CD14-positive monocyte (primary cell): ENCODE results near the gene SPATA25. TPM values are rescaled to one million over a fixed set of nuclear protein-coding genes. Genes with fewer than 3 reads are reported as not detected.
A peak's percentile ranks its signal among the peaks of the same experiment; 100 is the strongest.

Experiments used
- DNase-seq, 3 donors: peaks; one replicate each; pipeline ENCODE4 v3.0.0-alpha.2; 2011 to 2022
- H2AFZ ChIP-seq: 2 replicates; pipeline ENCODE4 v1.6.0; 2012; ENCODE audit warnings: mild to moderate bottlenecking, low read depth, low read length, inconsistent platforms; ENCODE audit not compliant: insufficient read depth, poor library complexity, severe bottlenecking
- H3K27ac ChIP-seq, 2 donors: 1 replicate in 1 of 2; 2 replicates in 1 of 2; pipeline ENCODE4 v1.5.1; 2012 to 2013; ENCODE audit warnings: low read length in 2 of 2, control low read depth in 1 of 2, inconsistent platforms in 1 of 2, low read depth in 1 of 2, mild to moderate bottlenecking in 1 of 2
- H3K27me3 ChIP-seq, 2 donors: one replicate each; pipeline versions ENCODE4 v1.6.0 to v1.6.1; 2011 to 2013; ENCODE audit warnings: low read length in 2 of 2; ENCODE audit not compliant: control insufficient read depth in 2 of 2, insufficient read depth in 2 of 2
- H3K36me3 ChIP-seq, 2 donors: replicated peaks in 1 of 2; 1 replicate in 1 of 2; 2 replicates in 1 of 2; pipeline versions ENCODE4 v1.5.1 to v1.6.1; 2012 to 2013; ENCODE audit warnings: low read length in 2 of 2, control low read depth in 1 of 2, inconsistent platforms in 1 of 2, mild to moderate bottlenecking in 1 of 2; ENCODE audit not compliant: insufficient read depth in 2 of 2, control insufficient read depth in 1 of 2
- H3K4me1 ChIP-seq, 2 donors: 1 replicate in 1 of 2; 2 replicates in 1 of 2; pipeline versions ENCODE4 v1.5.1 to v1.6.1; 2012 to 2013; ENCODE audit warnings: low read length in 2 of 2, control low read depth in 1 of 2, inconsistent platforms in 1 of 2, mild to moderate bottlenecking in 1 of 2, moderate library complexity in 1 of 2; ENCODE audit not compliant: insufficient read depth in 2 of 2, control insufficient read depth in 1 of 2
- H3K4me2 ChIP-seq: replicated peaks from 2 replicates; pipeline ENCODE3; 2012; ENCODE audit warnings: low read length, moderate library complexity, mild to moderate bottlenecking; ENCODE audit not compliant: poor library complexity, severe bottlenecking; ENCODE audit errors: extremely low read depth
- H3K4me3 ChIP-seq, 3 experiments: fragments of 200-600 bp in 1 of 3; sonication (generic) in 1 of 3; replicated peaks in 1 of 3; 1 replicate in 2 of 3; 2 replicates in 1 of 3; pipeline ENCODE4 v1.5.1; 2011 to 2013; ENCODE audit warnings: low read length in 3 of 3, mild to moderate bottlenecking in 3 of 3, control low read depth in 2 of 3, low read depth in 2 of 3, inconsistent platforms in 1 of 3, moderate library complexity in 1 of 3
- H3K79me2 ChIP-seq: 2 replicates; pipeline ENCODE4 v1.6.0; 2012; ENCODE audit warnings: mild to moderate bottlenecking, control low read depth, inconsistent platforms, low read length, moderate library complexity; ENCODE audit not compliant: insufficient read depth
- H3K9ac ChIP-seq: 2 replicates; pipeline ENCODE4 v1.6.0; 2017; ENCODE audit warnings: low read length, mild to moderate bottlenecking; ENCODE audit not compliant: insufficient read depth, poor library complexity, severe bottlenecking
- H3K9me3 ChIP-seq, 2 donors: replicated peaks in 1 of 2; 1 replicate in 1 of 2; 2 replicates in 1 of 2; pipeline versions ENCODE4 v1.5.1 to v1.6.1; 2012 to 2013; ENCODE audit warnings: low read length in 2 of 2, control low read depth in 1 of 2; ENCODE audit not compliant: control insufficient read depth in 1 of 2, insufficient read depth in 1 of 2
- H4K20me1 ChIP-seq: 2 replicates; pipeline ENCODE4 v1.6.0; 2012; ENCODE audit warnings: mild to moderate bottlenecking, low read length, control low read depth, moderate library complexity; ENCODE audit not compliant: insufficient read depth
- H3K27ac Mint-ChIP-seq, 7 donors: one replicate each; pipeline ENCODE4 v1.8.0; 2020; ENCODE audit warnings: mild to moderate bottlenecking in 7 of 7, mixed read lengths in 7 of 7, moderate library complexity in 6 of 7, inconsistent platforms in 2 of 7
- H3K27me3 Mint-ChIP-seq, 3 donors: one replicate each; pipeline ENCODE4 v1.8.0; 2021 to 2022; ENCODE audit warnings: low read depth in 3 of 3, mild to moderate bottlenecking in 3 of 3, mixed read lengths in 3 of 3, moderate library complexity in 3 of 3, inconsistent platforms in 1 of 3
- H3K36me3 Mint-ChIP-seq, 2 donors: one replicate each; pipeline ENCODE4 v1.8.0; 2020; ENCODE audit warnings: mixed read lengths in 2 of 2, inconsistent platforms in 1 of 2, mild to moderate bottlenecking in 1 of 2
- H3K4me1 Mint-ChIP-seq: one replicate; pipeline ENCODE4 v1.8.0; 2020; ENCODE audit warnings: mild to moderate bottlenecking, mixed read lengths
- H3K4me3 Mint-ChIP-seq, 2 donors: one replicate each; pipeline ENCODE4 v1.8.0; 2020; ENCODE audit warnings: mild to moderate bottlenecking in 2 of 2, mixed read lengths in 2 of 2, moderate library complexity in 1 of 2
- H3K9me3 Mint-ChIP-seq, 7 donors: one replicate each; pipeline ENCODE4 v1.8.0; 2020 to 2022; ENCODE audit warnings: mixed read lengths in 7 of 7, mild to moderate bottlenecking in 6 of 7, moderate library complexity in 6 of 7, inconsistent platforms in 2 of 7
- WGBS: methylation state at CpG from one replicate; pipeline ENCODE4 v1.1.5; 2013; ENCODE audit warnings: missing lambda C conversion rate; ENCODE audit not compliant: insufficient coverage; 5-methylcytosine and 5-hydroxymethylcytosine counted together
- intact Hi-C, 2 donors: fragments of 100-400 bp; cut with micrococcal nuclease; formaldehyde crosslinking; loops; one replicate each; pipeline versions ENCODE4 v1.15.0 to v1.15.1; 2023
- polyA plus RNA-seq, 3 donors: library from polyadenylated mRNA; depleted of rRNA in 1 of 3; unstranded in 2 of 3; stranded (reverse) in 1 of 3; fragments of 300-500 nt in 2 of 3; fragments of >200 nt in 1 of 3; fragmentation: Illumina TruSeq in 2 of 3; gene quantifications; 1 replicate in 2 of 3; 2 replicates in 1 of 3; pipeline ENCODE4 v1.2.3, GENCODE V29; 2012 to 2021
- TF ChIP-seq, protein P1 (sequence below): fragments of 200-600 bp; IDR thresholded peaks from one replicate; pipeline ENCODE4 v1.8.0; 2022; ENCODE audit warnings: antibody characterized with exemption, mild to moderate bottlenecking

The SPATA25 gene
- polyA plus RNA-seq, 3 donors = 0.76 TPM; not detected in 2

DNA sequence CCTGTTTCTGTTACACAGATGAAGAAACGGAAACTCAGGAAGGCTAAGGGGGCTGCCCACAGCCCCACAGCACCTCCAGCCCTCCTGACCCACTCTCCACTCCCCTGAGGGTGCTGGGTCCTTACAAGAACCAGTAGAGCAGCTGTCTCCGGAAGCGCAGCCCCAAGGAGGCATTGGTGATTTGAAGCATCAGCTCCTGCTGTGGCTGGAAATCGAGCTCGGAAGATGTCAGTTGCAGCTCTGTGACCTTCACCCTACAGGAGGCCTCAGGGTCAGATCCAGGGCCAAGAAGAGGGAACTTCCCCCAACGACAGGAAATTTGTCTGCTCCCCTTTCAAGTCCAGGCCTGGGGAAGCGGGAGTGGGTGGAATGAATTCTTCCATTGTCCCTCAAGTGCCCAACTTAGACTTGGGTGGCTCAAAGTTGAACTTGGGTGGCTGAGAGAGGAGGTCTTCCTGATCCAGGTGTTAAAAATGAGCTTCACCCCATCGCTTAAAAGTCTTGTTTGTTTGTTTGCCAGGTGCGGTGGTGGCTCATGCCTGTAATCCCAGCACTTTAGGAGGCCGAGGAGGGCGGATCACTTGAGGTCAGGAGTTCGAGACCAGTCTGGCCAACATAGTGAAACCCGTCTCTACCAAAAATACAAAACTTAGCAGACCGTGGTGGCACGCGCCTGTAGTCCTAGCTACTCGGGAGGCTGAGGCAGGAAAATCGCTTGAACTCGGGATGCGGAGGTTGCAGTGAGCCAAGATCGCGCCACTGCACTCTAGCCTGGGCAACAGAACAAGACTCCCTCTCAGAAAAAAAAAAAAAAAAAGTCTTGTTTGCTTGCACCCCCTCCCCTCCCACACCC is 22.6 kb upstream of the SPATA25 start:
- Histone ChIP-seq H2AFZ (peak overlapping the region; percentile 29), H3K4me1 (peaks cover 57% of the 10 kb centered on the region in 2 donors), H3K4me3 (peak overlapping the region in 1 of 3 experiments; percentile 27), H3K9me3 (no peaks in the 10 kb centered on the region), H3K27me3 (no peaks in the 10 kb centered on the region), H4K20me1 (no peaks in the 10 kb centered on the region), H3K27ac (peak overlapping the region; percentile 82 to 89), H3K9ac (no peak overlapping the region), H3K79me2 (no peaks in the 10 kb centered on the region), H3K4me2 (peak overlapping the region; percentile 86), H3K36me3 (no peaks in the 10 kb centered on the region)
- intact Hi-C loops = loop anchor here (2.0 to 5.0 kb wide), 5 partner anchors 17 to 97 kb away; partner anchors contain the start of genes PCIF1 (in 2 of the 2), MMP9 (in 1 of the 2) and ZNF335 (in 1 of the 2)
- 96% methylated on average over 11 of the region's 22 CpGs for WGBS
- TF ChIP-seq, protein P1, sequence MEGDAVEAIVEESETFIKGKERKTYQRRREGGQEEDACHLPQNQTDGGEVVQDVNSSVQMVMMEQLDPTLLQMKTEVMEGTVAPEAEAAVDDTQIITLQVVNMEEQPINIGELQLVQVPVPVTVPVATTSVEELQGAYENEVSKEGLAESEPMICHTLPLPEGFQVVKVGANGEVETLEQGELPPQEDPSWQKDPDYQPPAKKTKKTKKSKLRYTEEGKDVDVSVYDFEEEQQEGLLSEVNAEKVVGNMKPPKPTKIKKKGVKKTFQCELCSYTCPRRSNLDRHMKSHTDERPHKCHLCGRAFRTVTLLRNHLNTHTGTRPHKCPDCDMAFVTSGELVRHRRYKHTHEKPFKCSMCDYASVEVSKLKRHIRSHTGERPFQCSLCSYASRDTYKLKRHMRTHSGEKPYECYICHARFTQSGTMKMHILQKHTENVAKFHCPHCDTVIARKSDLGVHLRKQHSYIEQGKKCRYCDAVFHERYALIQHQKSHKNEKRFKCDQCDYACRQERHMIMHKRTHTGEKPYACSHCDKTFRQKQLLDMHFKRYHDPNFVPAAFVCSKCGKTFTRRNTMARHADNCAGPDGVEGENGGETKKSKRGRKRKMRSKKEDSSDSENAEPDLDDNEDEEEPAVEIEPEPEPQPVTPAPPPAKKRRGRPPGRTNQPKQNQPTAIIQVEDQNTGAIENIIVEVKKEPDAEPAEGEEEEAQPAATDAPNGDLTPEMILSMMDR = no peak
- Mint-ChIP-seq H3K4me1 (peaks cover 46% of the 10 kb centered on the region), H3K27me3 (peaks cover 2 to 3% (median 3%) of the 10 kb centered on the region in 3 donors), H3K4me3 (peak overlapping the region; percentile 80 to 88), H3K9me3 (peaks cover 0 to 3% (median 0%) of the 10 kb centered on the region in 7 donors), H3K36me3 (peaks cover 0 to 1% of the 10 kb centered on the region in 2 donors), H3K27ac (peak overlapping the region; percentile 81 to 99 (median 90))
- peak in 2 of 3 donors; percentile 33 to 58 for DNase-seq

DNA sequence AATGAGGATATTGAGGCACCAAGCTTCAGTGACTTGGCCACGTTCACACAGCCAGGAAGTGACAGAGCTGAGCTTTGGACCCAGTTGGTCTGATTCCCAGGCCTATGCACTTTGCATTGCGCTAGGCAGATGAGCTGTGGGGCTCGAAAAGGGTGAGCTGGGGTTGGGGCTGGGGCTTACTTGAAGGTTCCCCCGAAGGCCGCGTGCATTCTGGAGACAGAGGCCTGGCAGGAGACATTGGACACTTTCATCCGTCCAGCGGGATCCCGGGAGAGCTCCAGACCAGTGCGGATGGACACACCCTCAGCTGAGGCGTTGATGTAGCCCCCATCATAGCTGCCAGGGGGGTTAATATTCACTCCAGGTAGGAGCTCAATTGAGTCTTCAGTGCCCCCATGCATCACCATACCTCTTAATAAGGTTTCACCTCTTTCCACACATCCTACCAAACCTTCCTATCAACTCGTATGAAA is 21.9 kb upstream of the SPATA25 start:
- Histone ChIP-seq H3K4me3 (peak overlapping the region in 1 of 3 experiments; percentile 27), H3K4me1 (peaks cover 50% of the 10 kb centered on the region in 2 donors), H3K27me3 (no peaks in the 10 kb centered on the region), H3K36me3 (no peaks in the 10 kb centered on the region), H3K79me2 (no peaks in the 10 kb centered on the region), H3K27ac (peak overlapping the region; percentile 82 to 89), H3K9ac (no peak overlapping the region), H3K9me3 (no peaks in the 10 kb centered on the region), H4K20me1 (no peaks in the 10 kb centered on the region), H3K4me2 (peak overlapping the region; percentile 86), H2AFZ (peak overlapping the region; percentile 29)
- Mint-ChIP-seq H3K4me1 (peaks cover 46% of the 10 kb centered on the region), H3K4me3 (no peak overlapping the region), H3K9me3 (peaks cover 0 to 3% (median 0%) of the 10 kb centered on the region in 7 donors), H3K27ac (peak overlapping the region in 5 of 7 donors; percentile 81 to 99 (median 90)), H3K36me3 (peaks cover 0 to 1% of the 10 kb centered on the region in 2 donors), H3K27me3 (peaks cover 2 to 3% (median 3%) of the 10 kb centered on the region in 3 donors)
- intact Hi-C loops = no loop called here
- no peak for DNase-seq
- TF ChIP-seq, protein P1 = no peak
- WGBS = 81% methylated on average over 11 of the region's 12 CpGs
